B cell (primary cell): ENCODE measurements around the gene UNC79. TPM values are rescaled to one million over a fixed set of nuclear protein-coding genes. Genes with fewer than 3 reads are reported as not detected.

Experiments
- ATAC-seq: fragments of 200-7000 bp; cut with Tn5 transposase; one replicate; pipeline ENCODE4 v1.10.0; 2021; ENCODE audit warnings: low read depth, mild to moderate bottlenecking, moderate number of reproducible peaks, moderate library complexity
- CTCF ChIA-PET: fragments of 350-600 bp; sonication (Branson Sonifier 250); formaldehyde crosslinking; loops from one replicate; lab custom pipeline; 2021; ENCODE audit warnings: antibody characterized with exemption, inconsistent platforms; lab: Charles Lee
- POLR2A ChIA-PET: fragments of 350-600 bp; sonication (Branson Sonifier 250); formaldehyde crosslinking; loops from one replicate; lab custom pipeline; 2021; ENCODE audit warnings: antibody characterized with exemption; lab: Charles Lee
- DNase-seq: peaks from one replicate; pipeline ENCODE4 v3.0.0; 2013
- H2AFZ ChIP-seq: 2 replicates; pipeline ENCODE4 v1.6.1; 2012; ENCODE audit warnings: mild to moderate bottlenecking, low read depth, low read length; ENCODE audit not compliant: insufficient read depth, poor library complexity, severe bottlenecking
- H3K27ac ChIP-seq, 2 donors: 1 replicate in 1 of 2; 2 replicates in 1 of 2; pipeline ENCODE4 v1.5.1; 2012 to 2013; ENCODE audit warnings: low read length in 2 of 2, mild to moderate bottlenecking in 2 of 2, moderate library complexity in 1 of 2
- H3K27me3 ChIP-seq, 4 experiments: fragments of 200-600 bp in 1 of 4; sonication (generic) in 1 of 4; replicated peaks in 1 of 4; 1 replicate in 2 of 4; 2 replicates in 2 of 4; pipeline versions ENCODE4 v1.6.1 to v1.7.0; 2013 to 2016; ENCODE audit warnings: low read length in 3 of 4, mild to moderate bottlenecking in 2 of 4, mixed read lengths in 1 of 4, moderate library complexity in 1 of 4; ENCODE audit not compliant: insufficient read depth in 4 of 4, control insufficient read depth in 3 of 4; ENCODE audit errors: control extremely low read depth in 1 of 4
- H3K36me3 ChIP-seq, 2 experiments: replicated peaks in 1 of 2; 1 replicate in 1 of 2; 2 replicates in 1 of 2; pipeline versions ENCODE4 v1.6.1 to v1.7.1; 2013; ENCODE audit warnings: low read length in 1 of 2; ENCODE audit not compliant: insufficient read depth in 2 of 2, control insufficient read depth in 1 of 2; ENCODE audit errors: control extremely low read depth in 1 of 2, extremely low read depth in 1 of 2
- H3K4me1 ChIP-seq, 2 donors: fragments of 200-600 bp in 1 of 2; sonication (generic) in 1 of 2; 1 replicate in 1 of 2; 2 replicates in 1 of 2; pipeline versions ENCODE4 v1.5.1 to v1.6.1; 2013 to 2017; ENCODE audit warnings: low read length in 2 of 2; ENCODE audit not compliant: control insufficient read depth in 2 of 2, insufficient read depth in 2 of 2
- H3K4me2 ChIP-seq: replicated peaks from 2 replicates; pipeline ENCODE3; 2012; ENCODE audit warnings: mild to moderate bottlenecking, low read depth, low read length; ENCODE audit not compliant: poor library complexity, severe bottlenecking
- H3K4me3 ChIP-seq, 5 experiments: fragments of 200-600 bp in 1 of 5; sonication (generic) in 1 of 5; 1 replicate in 3 of 5; 2 replicates in 2 of 5; pipeline versions ENCODE4 v1.5.1 to v1.7.0; 2011 to 2016; ENCODE audit warnings: low read length in 4 of 5, mild to moderate bottlenecking in 4 of 5, low read depth in 2 of 5, control low read depth in 1 of 5, moderate library complexity in 1 of 5; ENCODE audit not compliant: insufficient read depth in 1 of 5; ENCODE audit errors: control extremely low read depth in 1 of 5, extremely low read depth in 1 of 5
- H3K79me2 ChIP-seq: fragments of 200-600 bp; sonication (generic); one replicate; pipeline ENCODE4 v1.6.0; 2016; ENCODE audit warnings: low read length; ENCODE audit not compliant: control insufficient read depth, insufficient read depth
- H3K9ac ChIP-seq: fragments of 200-600 bp; sonication (generic); 2 replicates; pipeline ENCODE4 v1.6.1; 2017; ENCODE audit warnings: mild to moderate bottlenecking, low read length, moderate library complexity
- H3K9me3 ChIP-seq, 3 donors: one replicate each; pipeline versions ENCODE4 v1.6.1 to v1.7.1; 2013; ENCODE audit warnings: low read length in 2 of 3; ENCODE audit not compliant: control insufficient read depth in 2 of 3, insufficient read depth in 1 of 3; ENCODE audit errors: control extremely low read depth in 1 of 3
- H4K20me1 ChIP-seq: 2 replicates; pipeline ENCODE4 v1.6.0; 2012; ENCODE audit warnings: mild to moderate bottlenecking, low read length; ENCODE audit not compliant: insufficient read depth, control insufficient read depth, poor library complexity, severe bottlenecking
- H3K27ac Mint-ChIP-seq: one replicate; pipeline ENCODE4 v1.8.0; 2021; ENCODE audit warnings: mixed read lengths
- H3K27me3 Mint-ChIP-seq: one replicate; pipeline ENCODE4 v1.8.0; 2021; ENCODE audit warnings: mixed read lengths
- H3K4me1 Mint-ChIP-seq: one replicate; pipeline ENCODE4 v1.8.0; 2021; ENCODE audit warnings: mixed read lengths
- H3K4me3 Mint-ChIP-seq: one replicate; pipeline ENCODE4 v1.8.0; 2021; ENCODE audit warnings: mixed read lengths
- H3K9me3 Mint-ChIP-seq: one replicate; pipeline ENCODE4 v1.8.0; 2022; ENCODE audit warnings: mixed read lengths; ENCODE audit not compliant: insufficient read depth
- EZH2 ChIP-seq: IDR thresholded peaks from 2 replicates; pipeline ENCODE4 v1.6.1; 2012; ENCODE audit warnings: borderline replicate concordance, low read depth, mild to moderate bottlenecking, moderate library complexity, low read length; ENCODE audit not compliant: insufficient read depth, poor library complexity, severe bottlenecking
- WGBS: methylation state at CpG from one replicate; pipeline ENCODE4 v1.1.5; 2013; ENCODE audit warnings: missing lambda C conversion rate; ENCODE audit not compliant: insufficient coverage; 5-methylcytosine and 5-hydroxymethylcytosine counted together
- intact Hi-C: fragments of 100-400 bp; cut with micrococcal nuclease; formaldehyde crosslinking; loops from one replicate; pipeline ENCODE4 v1.10.0; 2022
- polyA plus RNA-seq: library from polyadenylated mRNA; depleted of rRNA; stranded (reverse); fragments of >200 nt; gene quantifications from 2 replicates; pipeline ENCODE4 v1.2.3, GENCODE V29; 2012
- total RNA-seq, 2 donors: library from RNA; stranded (reverse); fragments of 120-200 nt in 1 of 2; gene quantifications; 1 replicate in 1 of 2; 2 replicates in 1 of 2; pipeline versions ENCODE4 v1.2.3 to v1.2.4, GENCODE V29; 2013 to 2022
- TF ChIP-seq, protein P1 (sequence below): fragments of 200-600 bp; IDR thresholded peaks from one replicate; pipeline ENCODE4 v1.8.0; 2022; ENCODE audit warnings: antibody characterized with exemption, mild to moderate bottlenecking

UNC79 gene
- total and polyA plus RNA-seq, 2 donors (not counting 1 experiment from before 2014, with no cell fraction given): 0.04 to 0.15 TPM

DNA sequence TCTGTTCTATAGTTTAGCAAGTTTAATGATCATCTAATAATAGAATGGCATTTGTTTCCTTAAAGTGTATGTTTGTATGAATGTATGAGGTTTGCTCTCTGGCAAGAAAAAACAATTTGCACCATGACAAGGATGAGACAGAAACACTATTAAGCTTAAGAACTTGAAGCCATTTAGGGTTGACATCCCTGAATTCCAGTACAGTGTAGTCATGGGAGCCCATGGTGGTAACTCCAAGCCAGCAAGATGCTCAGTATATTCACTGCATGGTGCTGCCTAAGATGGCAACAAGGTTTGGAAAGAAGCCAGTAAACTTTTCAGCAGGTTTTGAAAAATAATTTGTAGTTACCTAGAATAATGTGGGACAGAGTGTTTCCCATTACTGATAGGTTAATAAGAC, 198.9 kb downstream of the UNC79 start:
- intact Hi-C loops: no loop called here
- no peak overlapping the region for H3K4me3 Mint-ChIP-seq
- POLR2A ChIA-PET: no interaction called here
- DNase-seq (no peak), ATAC-seq (no peak)
- H3K4me1 Mint-ChIP-seq: no peaks in the 10 kb centered on the region
- no peak overlapping the region for H3K9ac ChIP-seq
- no peak overlapping the region for H3K4me3 ChIP-seq
- H3K79me2 ChIP-seq: no peaks in the 10 kb centered on the region
- no peaks in the 10 kb centered on the region for H3K27me3 ChIP-seq
- no peak overlapping the region for H3K27ac ChIP-seq
- H3K27me3 Mint-ChIP-seq: peaks cover 25% of the 10 kb centered on the region
- CTCF ChIA-PET: no interaction called here
- H3K27ac Mint-ChIP-seq: no peak overlapping the region
- H2AFZ ChIP-seq: no peak overlapping the region
- H3K4me1 ChIP-seq: no peaks in the 10 kb centered on the region
- H3K4me2 ChIP-seq: no peak overlapping the region
- no peaks in the 10 kb centered on the region for H4K20me1 ChIP-seq
- H3K9me3 Mint-ChIP-seq: no peaks in the 10 kb centered on the region
- H3K9me3 ChIP-seq: no peaks in the 10 kb centered on the region
- H3K36me3 ChIP-seq: no peaks in the 10 kb centered on the region
- no peak for TF ChIP-seq EZH2
- TF ChIP-seq, protein P1, sequence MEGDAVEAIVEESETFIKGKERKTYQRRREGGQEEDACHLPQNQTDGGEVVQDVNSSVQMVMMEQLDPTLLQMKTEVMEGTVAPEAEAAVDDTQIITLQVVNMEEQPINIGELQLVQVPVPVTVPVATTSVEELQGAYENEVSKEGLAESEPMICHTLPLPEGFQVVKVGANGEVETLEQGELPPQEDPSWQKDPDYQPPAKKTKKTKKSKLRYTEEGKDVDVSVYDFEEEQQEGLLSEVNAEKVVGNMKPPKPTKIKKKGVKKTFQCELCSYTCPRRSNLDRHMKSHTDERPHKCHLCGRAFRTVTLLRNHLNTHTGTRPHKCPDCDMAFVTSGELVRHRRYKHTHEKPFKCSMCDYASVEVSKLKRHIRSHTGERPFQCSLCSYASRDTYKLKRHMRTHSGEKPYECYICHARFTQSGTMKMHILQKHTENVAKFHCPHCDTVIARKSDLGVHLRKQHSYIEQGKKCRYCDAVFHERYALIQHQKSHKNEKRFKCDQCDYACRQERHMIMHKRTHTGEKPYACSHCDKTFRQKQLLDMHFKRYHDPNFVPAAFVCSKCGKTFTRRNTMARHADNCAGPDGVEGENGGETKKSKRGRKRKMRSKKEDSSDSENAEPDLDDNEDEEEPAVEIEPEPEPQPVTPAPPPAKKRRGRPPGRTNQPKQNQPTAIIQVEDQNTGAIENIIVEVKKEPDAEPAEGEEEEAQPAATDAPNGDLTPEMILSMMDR: no peak

DNA sequence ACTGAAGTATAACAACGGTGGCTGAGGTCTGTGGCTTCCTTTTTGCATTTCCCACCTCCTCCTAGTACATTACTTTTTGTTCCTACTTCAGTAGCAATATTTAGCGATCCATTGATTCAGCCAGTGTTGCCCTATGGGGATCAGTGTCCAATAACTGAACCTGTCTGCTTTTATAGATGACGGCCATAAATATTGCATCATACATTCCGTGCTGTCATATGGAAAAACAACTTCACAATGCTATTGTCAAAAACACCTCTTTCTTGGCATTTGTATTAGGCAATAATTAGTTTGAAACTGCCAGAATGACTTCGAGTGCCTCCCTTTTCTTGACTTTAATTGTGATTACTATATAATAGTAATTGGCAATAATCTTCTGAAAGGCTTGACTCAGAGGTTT, 208.1 kb downstream of the UNC79 start:
- Histone ChIP-seq H3K9me3 (no peaks in the 10 kb centered on the region), H2AFZ (no peak overlapping the region), H3K4me2 (no peak overlapping the region), H4K20me1 (no peaks in the 10 kb centered on the region), H3K9ac (no peak overlapping the region), H3K27ac (no peak overlapping the region), H3K36me3 (no peaks in the 10 kb centered on the region), H3K4me3 (no peak overlapping the region), H3K79me2 (no peaks in the 10 kb centered on the region), H3K27me3 (peaks cover 0 to 3% (median 0%) of the 10 kb centered on the region in 4 experiments), H3K4me1 (no peaks in the 10 kb centered on the region)
- Mint-ChIP-seq H3K9me3 (no peaks in the 10 kb centered on the region), H3K27ac (no peak overlapping the region), H3K4me3 (no peak overlapping the region), H3K27me3 (peaks cover 51% of the 10 kb centered on the region), H3K4me1 (no peaks in the 10 kb centered on the region)
- ChIA-PET CTCF (no interaction called here), POLR2A (no interaction called here)
- intact Hi-C loops: no loop called here
- no peak for DNase-seq
- TF ChIP-seq EZH2: no peak
- TF ChIP-seq, protein P1: no peak
- WGBS: 90% methylated on average over 2 of the region's 5 CpGs
- no peak for ATAC-seq
